IMR-90 (cell line): ENCODE results near the gene SGCA. TPM values are rescaled to one million over a fixed set of nuclear protein-coding genes. Genes with fewer than 3 reads are reported as not detected.
A peak's percentile ranks its signal among the peaks of the same experiment; 100 is the strongest.

Experiments used
- ATAC-seq: fragments of 200-7000 bp; cut with Tn5 transposase; 2 replicates; pipeline ENCODE4 v1.9.1; 2020; ENCODE audit warnings: low read depth, mild to moderate bottlenecking, moderate library complexity
- BruUV-seq: library from RNA; stranded (reverse); fragments of 400-500 nt; replicated peaks from 2 replicates; lab custom pipeline; 2021; lab: Mats Ljungman, UMichigan
- CTCF ChIA-PET: fragments of 300-600 bp; formaldehyde crosslinking; extraction: SDS; loops from one replicate; lab custom pipeline; 2021; ENCODE audit warnings: antibody characterized with exemption; lab: Yijun Ruan, JAX
- POLR2A ChIA-PET: fragments of 300-600 bp; sonication (Branson Sonifier 250); formaldehyde crosslinking; loops from one replicate; lab custom pipeline; 2022; ENCODE audit warnings: antibody characterized with exemption; ENCODE audit not compliant: unreplicated experiment; lab: Charles Lee
- DNase-seq: peaks from one replicate; pipeline ENCODE4 v3.0.0; 2013
- H2AFZ ChIP-seq: replicated peaks from 2 replicates; pipeline ENCODE3; 2013; ENCODE audit warnings: low read length, mild to moderate bottlenecking; ENCODE audit not compliant: poor library complexity
- H2AK5ac ChIP-seq: 2 replicates; pipeline ENCODE4 v1.6.1; 2013; ENCODE audit warnings: low read depth, low read length, inconsistent platforms
- H2AK9ac ChIP-seq: replicated peaks from 2 replicates; pipeline ENCODE3; 2013; ENCODE audit warnings: mild to moderate bottlenecking, low read depth, low read length, moderate library complexity; ENCODE audit not compliant: poor library complexity
- H2BK120ac ChIP-seq: 2 replicates; pipeline ENCODE4 v1.6.1; 2013; ENCODE audit warnings: low read depth, low read length, inconsistent platforms
- H2BK15ac ChIP-seq: 3 replicates; pipeline ENCODE4 v1.6.1; 2013; ENCODE audit warnings: low read depth, low read length, inconsistent platforms
- H2BK20ac ChIP-seq: 2 replicates; pipeline ENCODE4 v1.6.1; 2013; ENCODE audit warnings: low read depth, mild to moderate bottlenecking, inconsistent platforms, low read length, moderate library complexity
- H2BK5ac ChIP-seq: 2 replicates; pipeline ENCODE4 v1.6.1; 2013; ENCODE audit warnings: mild to moderate bottlenecking, low read depth, low read length, inconsistent platforms; ENCODE audit not compliant: poor library complexity, severe bottlenecking
- H3K14ac ChIP-seq: replicated peaks from 2 replicates; pipeline ENCODE4 v1.6.1; 2013; ENCODE audit warnings: low read depth, low read length, inconsistent platforms
- H3K18ac ChIP-seq: 2 replicates; pipeline ENCODE4 v1.6.1; 2013; ENCODE audit warnings: low read depth, low read length, control low read depth
- H3K23ac ChIP-seq: 2 replicates; pipeline ENCODE4 v1.6.1; 2013; ENCODE audit warnings: low read depth, low read length, inconsistent platforms
- H3K27ac ChIP-seq: 2 replicates; pipeline ENCODE4 v1.5.1; 2013; ENCODE audit warnings: mild to moderate bottlenecking, control low read depth, low read length; ENCODE audit not compliant: insufficient read depth
- H3K27me3 ChIP-seq: 2 replicates; pipeline ENCODE4 v1.6.1; 2013; ENCODE audit warnings: low read length; ENCODE audit not compliant: control insufficient read depth, insufficient read depth
- H3K36me3 ChIP-seq: 2 replicates; pipeline ENCODE4 v1.6.1; 2013; ENCODE audit warnings: low read length, mixed read lengths; ENCODE audit not compliant: control insufficient read depth, insufficient read depth
- H3K4ac ChIP-seq: 2 replicates; pipeline ENCODE4 v1.6.1; 2013; ENCODE audit warnings: low read depth, low read length, inconsistent platforms
- H3K4me1 ChIP-seq: 2 replicates; pipeline ENCODE4 v1.6.1; 2013; ENCODE audit warnings: low read length, mixed read lengths; ENCODE audit not compliant: control insufficient read depth, insufficient read depth
- H3K4me2 ChIP-seq: 2 replicates; pipeline ENCODE4 v1.6.1; 2013; ENCODE audit warnings: low read depth, mild to moderate bottlenecking, control low read depth, low read length, moderate library complexity
- H3K4me3 ChIP-seq: 2 replicates; pipeline ENCODE4 v1.5.1; 2013; ENCODE audit warnings: low read depth, mild to moderate bottlenecking, control low read depth, low read length, moderate library complexity; ENCODE audit not compliant: insufficient read depth
- H3K56ac ChIP-seq: 2 replicates; pipeline ENCODE4 v1.6.1; 2013; ENCODE audit warnings: low read length, inconsistent platforms; ENCODE audit not compliant: insufficient read depth; ENCODE audit errors: extremely low read depth
- H3K79me1 ChIP-seq, 2 experiments: 2 replicates each; pipeline ENCODE4 v1.6.1; 2013; ENCODE audit warnings: low read length in 2 of 2, inconsistent platforms in 1 of 2, low read depth in 1 of 2
- H3K9ac ChIP-seq: 2 replicates; pipeline ENCODE4 v1.6.1; 2013; ENCODE audit warnings: low read depth, low read length, control low read depth
- H3K9me1 ChIP-seq: 2 replicates; pipeline ENCODE4 v1.6.1; 2013; ENCODE audit warnings: low read length, inconsistent platforms; ENCODE audit not compliant: insufficient read depth
- H3K9me3 ChIP-seq: 2 replicates; pipeline ENCODE4 v1.6.1; 2013; ENCODE audit warnings: low read length; ENCODE audit not compliant: control insufficient read depth, insufficient read depth
- H4K20me1 ChIP-seq: 2 replicates; pipeline ENCODE4 v1.6.1; 2013; ENCODE audit warnings: low read length, inconsistent platforms; ENCODE audit not compliant: insufficient read depth
- H4K5ac ChIP-seq: 2 replicates; pipeline ENCODE4 v1.6.1; 2013; ENCODE audit warnings: mild to moderate bottlenecking, low read depth, low read length, control low read depth
- H4K8ac ChIP-seq, 2 experiments: 2 replicates each; pipeline ENCODE4 v1.6.1; 2013; ENCODE audit warnings: low read depth in 2 of 2, low read length in 2 of 2, control low read depth in 1 of 2, inconsistent platforms in 1 of 2
- H4K91ac ChIP-seq: 2 replicates; pipeline ENCODE4 v1.6.1; 2013; ENCODE audit warnings: low read depth, low read length, inconsistent platforms; ENCODE audit not compliant: insufficient read depth
- BHLHE40 ChIP-seq: fragments of 150-350 bp; IDR thresholded peaks from 2 replicates; pipeline ENCODE4 v1.6.1; 2016; ENCODE audit warnings: mild to moderate bottlenecking, low read depth, low read length
- CEBPB ChIP-seq: IDR thresholded peaks from 2 replicates; pipeline ENCODE4 v1.6.1; 2012; ENCODE audit warnings: low read depth, low read length, improper control_type of control experiment
- CHD1 ChIP-seq: IDR thresholded peaks from 2 replicates; pipeline ENCODE4 v1.6.1; 2012; ENCODE audit warnings: low read depth, low read length, improper control_type of control experiment
- CTCF ChIP-seq: conservative IDR thresholded peaks from 2 replicates; pipeline ENCODE4 v1.5.1; 2012; ENCODE audit warnings: mild to moderate bottlenecking, low read depth, low read length, improper control_type of control experiment
- ELK1 ChIP-seq: fragments of 150-350 bp; IDR thresholded peaks from 2 replicates; pipeline ENCODE4 v1.6.1; 2016; ENCODE audit warnings: low read depth, mild to moderate bottlenecking, low read length, moderate library complexity, borderline replicate concordance
- FOS ChIP-seq: fragments of 150-350 bp; IDR thresholded peaks from 2 replicates; pipeline ENCODE4 v1.6.1; 2016; ENCODE audit warnings: low read depth, low read length
- MAFK ChIP-seq: IDR thresholded peaks from 2 replicates; pipeline ENCODE4 v1.6.1; 2012; ENCODE audit warnings: low read depth, low read length, improper control_type of control experiment
- MAZ ChIP-seq: IDR thresholded peaks from 2 replicates; pipeline ENCODE4 v1.6.1; 2012; ENCODE audit warnings: low read depth, mild to moderate bottlenecking, low read length, improper control_type of control experiment, moderate library complexity, borderline replicate concordance
- MXI1 ChIP-seq: IDR thresholded peaks from 2 replicates; pipeline ENCODE4 v1.6.1; 2012; ENCODE audit warnings: low read depth, mild to moderate bottlenecking, low read length, moderate library complexity, borderline replicate concordance
- NFE2L2 ChIP-seq: fragments of 150-350 bp; IDR thresholded peaks from 2 replicates; pipeline ENCODE4 v1.6.1; 2016; ENCODE audit warnings: low read depth, mild to moderate bottlenecking, low read length
- POLR2A ChIP-seq: IDR thresholded peaks from 2 replicates; pipeline ENCODE4 v1.6.1; 2012; ENCODE audit warnings: mild to moderate bottlenecking, low read depth, low read length
- RAD21 ChIP-seq: IDR thresholded peaks from 2 replicates; pipeline ENCODE4 v1.6.1; 2012; ENCODE audit warnings: low read length, improper control_type of control experiment
- RCOR1 ChIP-seq: IDR thresholded peaks from 2 replicates; pipeline ENCODE4 v1.6.1; 2012; ENCODE audit warnings: mild to moderate bottlenecking, low read length, improper control_type of control experiment; ENCODE audit not compliant: insufficient replicate concordance
- RFX5 ChIP-seq: IDR thresholded peaks from 2 replicates; pipeline ENCODE4 v1.8.0; 2012; ENCODE audit warnings: low read depth, mild to moderate bottlenecking, low read length, moderate library complexity
- SMC3 ChIP-seq: fragments of 150-350 bp; IDR thresholded peaks from 2 replicates; pipeline ENCODE4 v1.6.1; 2016; ENCODE audit warnings: low read depth, mild to moderate bottlenecking, antibody characterized with exemption, low read length, moderate library complexity
- WGBS, 2 experiments: methylation state at CpG; one replicate each; pipeline versions ENCODE4 v1.1.5 to v1.1.7; 2013; ENCODE audit warnings: missing lambda C conversion rate in 2 of 2; ENCODE audit not compliant: insufficient read length in 1 of 2; ENCODE audit errors: extremely low coverage in 2 of 2; 5-methylcytosine and 5-hydroxymethylcytosine counted together
- dilution Hi-C: fragments of 300-500 bp; cut with HindIII; formaldehyde crosslinking; loops from one replicate; pipeline ENCODE4 v1.14.3; 2018; ENCODE audit warnings: low sequenced_read_pairs; ENCODE audit not compliant: unreplicated experiment
- in situ Hi-C: fragments of 300-500 bp; cut with MboI; formaldehyde crosslinking; loops from 3 replicates; pipeline ENCODE4 v1.14.3; 2019; ENCODE audit warnings: low sequenced_read_pairs, inconsistent platforms, mixed read lengths
- intact Hi-C: fragments of 100-400 bp; cut with micrococcal nuclease; formaldehyde crosslinking; loops from 2 replicates; pipeline ENCODE4 v1.10.0; 2022
- polyA plus RNA-seq, 3 experiments: library from polyadenylated mRNA; depleted of rRNA; stranded (reverse); fragments of >200 nt; gene quantifications; 2 replicates each; pipeline ENCODE4 v1.2.3, GENCODE V29; 2012; ENCODE audit warnings: low replicate concordance in 1 of 3
- total RNA-seq: library from RNA; depleted of rRNA; stranded (reverse); fragments of >200 nt; gene quantifications from 2 replicates; pipeline ENCODE4 v1.2.3, GENCODE V29; 2012
- TF ChIP-seq, protein P1 (sequence below): fragments of 150-350 bp; IDR thresholded peaks from 2 replicates; pipeline ENCODE4 v1.6.1; 2017; ENCODE audit warnings: mild to moderate bottlenecking, antibody characterized with exemption, low read length, low read depth

SGCA gene
- total and polyA plus RNA-seq, 2 of the 4 experiments (the other 2 are of a cell fraction): 0.19 TPM; not detected in 1

DNA sequence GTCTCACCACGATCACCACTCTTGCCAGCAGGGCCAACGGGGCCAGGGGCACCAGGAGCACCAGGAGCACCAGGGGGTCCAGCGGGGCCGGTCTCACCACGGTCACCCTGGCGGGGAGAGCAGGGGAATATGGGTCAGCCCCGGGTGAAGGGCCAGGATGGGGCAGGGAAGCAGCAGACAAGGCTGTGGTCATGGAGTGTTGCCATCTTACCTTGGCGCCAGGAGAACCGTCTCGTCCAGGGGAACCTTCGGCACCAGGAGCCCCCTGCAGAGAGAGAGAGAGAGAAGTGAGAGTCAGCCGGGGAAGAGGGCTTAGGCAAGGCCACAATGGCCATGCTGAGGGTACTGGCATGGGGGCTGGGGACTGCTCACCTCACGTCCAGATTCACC, 22.7 kb downstream of the SGCA start:
- no peak overlapping the region for H3K4me3 ChIP-seq
- peak overlapping the region; percentile 93 for H3K18ac ChIP-seq
- peak overlapping the region; percentile 99 for H2BK5ac ChIP-seq
- H3K4me2 ChIP-seq: no peak overlapping the region
- ChIA-PET POLR2A (interaction anchor here (0.6 to 2.1 kb wide), 6 partner anchors 8 to 79 kb away, joined by 3 to 11 read pairs (median 4); partner anchors contain the start of gene COL1A1), CTCF (interaction anchor here (0.7 to 0.8 kb wide), 2 partner anchors 23 to 25 kb away, joined by 3 to 5 read pairs; no protein-coding TSS in a partner anchor)
- H3K14ac ChIP-seq: peak overlapping the region; percentile 91
- no peak for DNase-seq
- H4K20me1 ChIP-seq: peaks cover 97% of the 10 kb centered on the region
- H3K23ac ChIP-seq: peak overlapping the region; percentile 91
- no TSS peak for BruUV-seq
- H3K27me3 ChIP-seq: no peaks in the 10 kb centered on the region
- H3K27ac ChIP-seq: peak overlapping the region; percentile 99
- peak overlapping the region; percentile 69 for H2AFZ ChIP-seq
- peaks cover 2% of the 10 kb centered on the region; the same call in 1 of the 2 replicates for H3K9me1 ChIP-seq
- H3K56ac ChIP-seq: peak overlapping the region; percentile 88; the same call in 1 of the 2 replicates
- H2BK120ac ChIP-seq: peak overlapping the region; percentile 72
- 48% methylated on average over 4 of the region's 13 CpGs; no CpG with 5 or more reads in 1 of the 2 experiments for WGBS, 2 experiments
- in situ Hi-C loops (no loop called here), dilution Hi-C loops (no loop called here), intact Hi-C loops (no loop called here)
- H4K5ac ChIP-seq: peak overlapping the region; percentile 83
- no peaks in the 10 kb centered on the region for H3K9me3 ChIP-seq
- H2BK15ac ChIP-seq: peak overlapping the region; percentile 23; the same call in 1 of the 3 replicates
- peaks cover 19% of the 10 kb centered on the region for H3K4me1 ChIP-seq
- no peak for TF ChIP-seq ELK1
- TF ChIP-seq RCOR1: no peak
- no peak for TF ChIP-seq BHLHE40
- TF ChIP-seq MAFK: no peak
- TF ChIP-seq MAZ: no peak
- no peak for TF ChIP-seq CHD1
- no peak for TF ChIP-seq CEBPB
- TF ChIP-seq MXI1: no peak
- TF ChIP-seq POLR2A: no peak
- TF ChIP-seq SMC3: no peak
- no peak for TF ChIP-seq FOS
- TF ChIP-seq CTCF: no peak
- TF ChIP-seq, protein P1, sequence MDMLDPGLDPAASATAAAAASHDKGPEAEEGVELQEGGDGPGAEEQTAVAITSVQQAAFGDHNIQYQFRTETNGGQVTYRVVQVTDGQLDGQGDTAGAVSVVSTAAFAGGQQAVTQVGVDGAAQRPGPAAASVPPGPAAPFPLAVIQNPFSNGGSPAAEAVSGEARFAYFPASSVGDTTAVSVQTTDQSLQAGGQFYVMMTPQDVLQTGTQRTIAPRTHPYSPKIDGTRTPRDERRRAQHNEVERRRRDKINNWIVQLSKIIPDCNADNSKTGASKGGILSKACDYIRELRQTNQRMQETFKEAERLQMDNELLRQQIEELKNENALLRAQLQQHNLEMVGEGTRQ: no peak
- no peak for TF ChIP-seq RFX5
- no peak for TF ChIP-seq RAD21
- no peak for TF ChIP-seq NFE2L2
- peaks cover 4 to 80% of the 10 kb centered on the region in 2 experiments; a peak in 3 of 4 replicates for H3K79me1 ChIP-seq
- H3K4ac ChIP-seq: peak overlapping the region; percentile 100
- peak overlapping the region; percentile 65 to 86 for H4K8ac ChIP-seq
- peak overlapping the region; percentile 93 for H2AK5ac ChIP-seq
- H2AK9ac ChIP-seq: peak overlapping the region; percentile 92
- peak overlapping the region; percentile 10; the same call in 1 of the 2 replicates for H2BK20ac ChIP-seq
- H4K91ac ChIP-seq: peak overlapping the region; percentile 83
- ATAC-seq: no peak; the same call in 1 of the 2 replicates
- H3K9ac ChIP-seq: peak overlapping the region; percentile 58
- H3K36me3 ChIP-seq: peaks cover 93% of the 10 kb centered on the region
